NCI-H187 treated with DMSO at 0.1 percent for 48 hours (cell line): ENCODE data around the gene KCND1.
"Not testable (repeated sequence)": the region's sequence is repeated elsewhere in the genome, so short reads cannot be mapped to it uniquely, and the experiment has no call there.

ENCODE experiments used
- DNase-seq: peaks from one replicate; lab custom pipeline; 2025; lab: John Stamatoyannopoulos, UW

The KCND1 gene

GRCh38 chrX:48971249-48972219, at the start of gene KCND1:
TSS of gene KCND1 (minus strand) at chrX:48971844. CDS start at chrX:48970271, 1,573 bp downstream.
- no peak for DNase-seq

GRCh38 chrX:49019599-49020249, 48.1 kb upstream of the KCND1 start:
- DNase-seq = no peak

- DNase-seq = no peak
Measured at GRCh38 chrX:49019050-49019449, 47.4 kb upstream of the KCND1 start.

- DNase-seq = no peak
Measured at GRCh38 chrX:49003696-49004095, 32.1 kb upstream of the KCND1 start.

GRCh38 chrX:49002091-49002935, 30.7 kb upstream of the KCND1 start, which contains the start of gene GRIPAP1:
TSS of gene GRIPAP1 (minus strand) at chrX:49002264. CDS start at chrX:49002229, 35 bp downstream.
- no peak for DNase-seq

- no peak for DNase-seq
Measured at GRCh38 chrX:49001521-49002090, 30.0 kb upstream of the KCND1 start.

GRCh38 chrX:49000636-49001035, 29.0 kb upstream of the KCND1 start:
- DNase-seq = no peak

GRCh38 chrX:48999030-48999429, 27.4 kb upstream of the KCND1 start:
- DNase-seq = no peak

GRCh38 chrX:48998391-48998790, 26.7 kb upstream of the KCND1 start:
- no peak for DNase-seq

GRCh38 chrX:48997865-48998264, 26.2 kb upstream of the KCND1 start:
- no peak for DNase-seq

GRCh38 chrX:48997455-48997854, 25.8 kb upstream of the KCND1 start:
- DNase-seq = no peak

- no peak for DNase-seq
Measured at GRCh38 chrX:48996969-48997368, 25.3 kb upstream of the KCND1 start.

- DNase-seq = no peak
Measured at GRCh38 chrX:48992341-48992740, 20.7 kb upstream of the KCND1 start.

- DNase-seq = no peak
Measured at GRCh38 chrX:48989483-48989882, 17.8 kb upstream of the KCND1 start.

- no peak for DNase-seq
Measured at GRCh38 chrX:48983896-48984295, 12.3 kb upstream of the KCND1 start.

- no peak for DNase-seq
Measured at GRCh38 chrX:48983081-48983480, 11.4 kb upstream of the KCND1 start.

- no peak for DNase-seq
Measured at GRCh38 chrX:48981178-48981577, 9.5 kb upstream of the KCND1 start.

- not testable (repeated sequence) for DNase-seq
Measured at GRCh38 chrX:48980341-48980740, 8.7 kb upstream of the KCND1 start.

GRCh38 chrX:48978226-48978625, 6.6 kb upstream of the KCND1 start:
- no peak for DNase-seq

GRCh38 chrX:48976086-48976485, 4.4 kb upstream of the KCND1 start:
- DNase-seq = no peak

GRCh38 chrX:48975541-48975940, 3.9 kb upstream of the KCND1 start:
- DNase-seq = no peak

GRCh38 chrX:48975041-48975440, 3.4 kb upstream of the KCND1 start:
- no peak for DNase-seq
